HG02610 (cell line): ENCODE results near the gene ABLIM2.

Source experiments
- ATAC-seq: cut with Tn5 transposase; IDR thresholded peaks from one replicate; pipeline ENCODE4 v1.9.1; 2021; ENCODE audit warnings: mild to moderate bottlenecking, moderate library complexity; ENCODE audit not compliant: unreplicated experiment

Gene ABLIM2

GRCh38 chr4:8076023-8076422 is 82.6 kb downstream of the ABLIM2 start:
- ATAC-seq = no peak

- no peak for ATAC-seq
These were observed 85.3 kb downstream of the ABLIM2 start for GRCh38 chr4:8073206-8073863.

- ATAC-seq = no peak
These were observed 86.2 kb downstream of the ABLIM2 start for GRCh38 chr4:8072235-8072968.

GRCh38 chr4:8071766-8072165 is 86.8 kb downstream of the ABLIM2 start:
- ATAC-seq = no peak

GRCh38 chr4:8070736-8071718 is 87.6 kb downstream of the ABLIM2 start:
- no peak for ATAC-seq

- no peak for ATAC-seq
These were observed 89.4 kb downstream of the ABLIM2 start for GRCh38 chr4:8069102-8069752.

GRCh38 chr4:8067945-8068896 is 90.4 kb downstream of the ABLIM2 start:
- no peak for ATAC-seq

GRCh38 chr4:8067274-8067936 is 91.2 kb downstream of the ABLIM2 start:
- no peak for ATAC-seq

- ATAC-seq = no peak
These were observed 92.2 kb downstream of the ABLIM2 start for GRCh38 chr4:8066336-8066931.

GRCh38 chr4:8063974-8064563 is 94.5 kb downstream of the ABLIM2 start:
- ATAC-seq = no peak

- ATAC-seq = no peak
These were observed 97.0 kb downstream of the ABLIM2 start for GRCh38 chr4:8061573-8061972.

- no peak for ATAC-seq
These were observed 97.5 kb downstream of the ABLIM2 start for GRCh38 chr4:8061145-8061544.

- ATAC-seq = no peak
These were observed 98.0 kb downstream of the ABLIM2 start for GRCh38 chr4:8060632-8061031.

GRCh38 chr4:8058031-8058479 is 100.6 kb downstream of the ABLIM2 start:
- ATAC-seq = no peak

- ATAC-seq = no peak
These were observed 103.4 kb downstream of the ABLIM2 start for GRCh38 chr4:8055206-8055605.

GRCh38 chr4:8053688-8054449 is 104.7 kb downstream of the ABLIM2 start:
- ATAC-seq = no peak

GRCh38 chr4:8052160-8052691 is 106.4 kb downstream of the ABLIM2 start:
- ATAC-seq = no peak
